ENCODE measurements around the gene VTCN1.
"Not testable (repeated sequence)": the region's sequence is repeated elsewhere in the genome, so short reads cannot be mapped to it uniquely, and the experiment has no call there.

The VTCN1 gene

DNA sequence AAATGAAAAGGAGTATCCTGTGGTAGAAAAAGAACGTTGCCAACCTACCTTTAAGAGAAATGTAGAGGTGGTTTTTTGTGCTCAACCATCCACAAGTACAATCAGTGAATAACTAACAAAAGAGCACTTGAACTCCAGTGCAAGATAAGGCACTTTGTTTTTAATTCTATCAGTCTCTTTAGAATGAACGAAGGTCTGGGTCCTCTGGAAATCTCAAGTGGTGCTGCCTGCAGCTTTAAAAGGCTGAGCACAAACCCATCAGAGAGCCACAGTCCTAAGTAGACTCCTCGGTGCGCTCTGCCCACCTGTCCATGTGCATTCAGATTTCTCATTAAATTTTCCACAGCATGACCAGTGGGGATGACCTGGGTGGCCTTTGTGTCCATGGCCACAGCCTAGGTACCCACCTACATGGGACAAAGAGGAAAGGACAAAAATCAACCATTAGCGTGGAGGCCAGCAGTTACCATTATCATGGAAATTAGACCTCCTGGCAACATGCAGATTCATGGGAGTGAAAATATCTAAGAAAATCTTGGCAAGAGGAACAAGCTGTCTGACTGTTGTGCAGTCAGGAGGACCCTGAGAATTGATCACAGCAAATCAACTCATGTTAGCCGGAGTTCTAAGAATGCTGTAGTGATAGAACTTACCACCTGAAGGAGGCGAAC, 98.5 kb downstream of the VTCN1 start:
- no peak overlapping the region for H3K27ac ChIP-seq (ENCODE audit: low read length)
- peaks cover 12 to 51% of the 10 kb centered on the region in 2 donors for H3K36me3 ChIP-seq (ENCODE audit: control insufficient read depth in 1 of 2, insufficient read depth in 2 of 2, low read length in 2 of 2)
- no peaks in the 10 kb centered on the region for H3K4me1 ChIP-seq (ENCODE audit: control insufficient read depth in 1 of 2, insufficient read depth in 2 of 2, low read length in 2 of 2)
- H3K9me3 ChIP-seq (ENCODE audit: control insufficient read depth in 1 of 2, low read length in 2 of 2) = no peaks in the 10 kb centered on the region
- no peaks in the 10 kb centered on the region for H3K27me3 ChIP-seq (ENCODE audit: low read depth, low read length)
- H3K4me3 ChIP-seq (ENCODE audit: low read depth in 1 of 2, low read length in 2 of 2) = no peak overlapping the region

DNA sequence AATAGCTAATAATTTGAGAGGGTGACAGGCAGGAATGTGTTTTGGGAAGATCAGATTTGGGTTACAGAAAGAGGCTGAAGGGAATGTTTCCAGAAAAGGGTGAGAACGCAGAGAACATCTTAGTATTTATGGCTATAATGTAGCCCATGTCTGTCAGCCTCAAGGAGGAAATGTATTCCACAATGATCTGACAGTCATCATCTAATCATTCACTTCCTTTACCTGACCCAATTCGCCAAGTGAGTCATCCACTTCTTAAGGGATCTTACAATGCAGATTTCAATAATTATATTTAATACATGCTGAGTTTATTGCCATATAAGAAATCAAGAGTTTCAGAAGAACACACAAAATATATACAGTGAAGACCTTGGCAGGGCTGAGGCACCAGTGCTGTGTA, 100.0 kb downstream of the VTCN1 start:
- H3K36me3 ChIP-seq (ENCODE audit: control insufficient read depth in 1 of 2, insufficient read depth in 2 of 2, low read length in 2 of 2) = peaks cover 12 to 55% of the 10 kb centered on the region in 2 donors
- H3K27ac ChIP-seq (ENCODE audit: low read length) = no peak overlapping the region
- no peaks in the 10 kb centered on the region for H3K4me1 ChIP-seq (ENCODE audit: control insufficient read depth in 1 of 2, insufficient read depth in 2 of 2, low read length in 2 of 2)
- H3K27me3 ChIP-seq (ENCODE audit: low read depth, low read length) = no peaks in the 10 kb centered on the region
- H3K4me3 ChIP-seq (ENCODE audit: low read depth in 1 of 2, low read length in 2 of 2) = no peak overlapping the region
- no peaks in the 10 kb centered on the region for H3K9me3 ChIP-seq (ENCODE audit: control insufficient read depth in 1 of 2, low read length in 2 of 2)

DNA sequence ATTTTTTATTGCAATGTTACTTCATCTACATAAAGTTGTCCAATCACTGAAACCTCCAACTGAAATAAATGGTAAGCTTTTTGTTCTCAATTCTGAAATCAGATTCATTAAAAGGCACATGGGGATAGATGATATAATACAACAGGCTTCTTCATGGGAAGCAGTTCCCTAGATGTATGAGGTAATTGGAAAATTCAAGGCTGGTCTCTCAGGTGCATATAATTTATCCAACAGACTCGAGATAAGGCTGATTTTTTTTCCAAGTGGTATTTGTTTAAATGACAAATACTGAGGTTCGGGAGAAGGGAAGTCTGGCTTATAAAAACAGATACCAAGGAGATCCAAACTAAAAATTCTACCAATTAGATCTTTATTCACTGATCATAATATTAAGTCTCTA, 103.4 kb downstream of the VTCN1 start:
- no peaks in the 10 kb centered on the region for H3K4me1 ChIP-seq (ENCODE audit: control insufficient read depth in 1 of 2, insufficient read depth in 2 of 2, low read length in 2 of 2)
- no peaks in the 10 kb centered on the region for H3K27me3 ChIP-seq (ENCODE audit: low read depth, low read length)
- no peak overlapping the region for H3K4me3 ChIP-seq (ENCODE audit: low read depth in 1 of 2, low read length in 2 of 2)
- H3K36me3 ChIP-seq (ENCODE audit: control insufficient read depth in 1 of 2, insufficient read depth in 2 of 2, low read length in 2 of 2) = peaks cover 5 to 37% of the 10 kb centered on the region in 2 donors
- H3K9me3 ChIP-seq (ENCODE audit: control insufficient read depth in 1 of 2, low read length in 2 of 2) = no peaks in the 10 kb centered on the region
- H3K27ac ChIP-seq (ENCODE audit: low read length) = no peak overlapping the region

DNA sequence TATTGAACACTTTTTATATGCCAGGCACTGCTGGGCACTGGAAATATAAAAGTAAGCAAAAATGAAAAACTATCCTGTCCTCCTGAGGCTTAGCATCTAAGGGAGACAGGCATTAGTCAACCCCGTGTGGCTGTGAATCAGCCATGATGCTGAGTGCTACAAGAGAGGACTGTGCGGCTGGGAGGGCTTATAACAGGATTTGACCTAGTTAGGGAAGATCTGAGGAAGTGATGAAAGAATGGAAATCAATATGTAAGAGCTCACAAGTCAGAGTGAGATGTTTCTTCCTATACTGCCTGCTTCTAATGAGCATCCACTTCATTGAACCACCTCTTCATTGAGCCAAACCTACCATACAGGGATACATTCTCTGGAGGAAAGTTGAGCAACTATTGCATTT, 104.2 kb downstream of the VTCN1 start:
- Histone ChIP-seq H3K4me1 (ENCODE audit: control insufficient read depth in 1 of 2, insufficient read depth in 2 of 2, low read length in 2 of 2) (no peaks in the 10 kb centered on the region), H3K4me3 (ENCODE audit: low read depth in 1 of 2, low read length in 2 of 2) (no peak overlapping the region), H3K36me3 (ENCODE audit: control insufficient read depth in 1 of 2, insufficient read depth in 2 of 2, low read length in 2 of 2) (peaks cover 5 to 33% of the 10 kb centered on the region in 2 donors), H3K27me3 (ENCODE audit: low read depth, low read length) (no peaks in the 10 kb centered on the region), H3K27ac (ENCODE audit: low read length) (no peak overlapping the region), H3K9me3 (ENCODE audit: control insufficient read depth in 1 of 2, low read length in 2 of 2) (no peaks in the 10 kb centered on the region)

DNA sequence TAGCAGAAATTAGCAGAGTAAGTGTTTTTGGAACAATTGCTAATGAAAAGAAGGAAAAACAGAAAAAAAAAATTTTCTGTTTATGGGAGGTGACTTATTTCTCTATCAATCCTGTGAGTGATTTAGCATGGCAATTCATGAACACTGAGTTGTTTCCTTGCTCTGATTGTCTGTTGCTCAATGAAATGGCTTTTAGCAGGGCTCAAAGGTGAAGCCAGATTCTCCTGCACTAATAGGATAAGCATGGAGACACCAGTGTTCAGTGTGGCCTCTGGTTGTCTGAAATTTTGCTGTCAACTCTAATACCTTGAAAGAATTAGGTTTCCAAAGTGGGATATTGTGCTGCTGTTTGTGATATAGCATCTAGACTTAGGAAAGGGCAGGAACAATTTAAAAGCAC, 105.0 kb downstream of the VTCN1 start:
- Histone ChIP-seq H3K27ac (ENCODE audit: low read length) (no peak overlapping the region), H3K9me3 (ENCODE audit: control insufficient read depth in 1 of 2, low read length in 2 of 2) (no peaks in the 10 kb centered on the region), H3K4me3 (ENCODE audit: low read depth in 1 of 2, low read length in 2 of 2) (no peak overlapping the region), H3K4me1 (ENCODE audit: control insufficient read depth in 1 of 2, insufficient read depth in 2 of 2, low read length in 2 of 2) (no peaks in the 10 kb centered on the region), H3K36me3 (ENCODE audit: control insufficient read depth in 1 of 2, insufficient read depth in 2 of 2, low read length in 2 of 2) (peaks cover 12 to 28% of the 10 kb centered on the region in 2 donors), H3K27me3 (ENCODE audit: low read depth, low read length) (no peaks in the 10 kb centered on the region)

DNA sequence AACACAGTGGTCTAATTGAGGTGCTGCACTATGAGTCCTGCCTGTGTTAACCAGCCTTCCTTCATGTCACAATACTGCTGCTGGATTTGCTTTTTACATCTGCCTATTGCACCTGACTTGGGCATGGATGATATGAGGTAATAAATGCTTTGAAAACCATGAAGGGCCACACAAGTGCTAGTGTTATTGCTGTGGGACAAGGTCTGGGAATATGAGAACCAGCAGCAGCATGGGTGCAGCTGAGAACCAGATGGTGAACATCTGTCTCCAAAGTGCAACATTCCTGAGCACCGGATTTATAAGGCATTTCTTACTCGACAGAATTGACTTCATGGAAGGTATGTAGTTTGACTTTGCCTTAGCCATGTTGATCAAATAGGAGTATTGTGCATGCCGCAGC, 105.7 kb downstream of the VTCN1 start:
- H3K27ac ChIP-seq (ENCODE audit: low read length) = no peak overlapping the region
- H3K27me3 ChIP-seq (ENCODE audit: low read depth, low read length) = no peaks in the 10 kb centered on the region
- no peak overlapping the region for H3K4me3 ChIP-seq (ENCODE audit: low read depth in 1 of 2, low read length in 2 of 2)
- H3K9me3 ChIP-seq (ENCODE audit: control insufficient read depth in 1 of 2, low read length in 2 of 2) = no peaks in the 10 kb centered on the region
- H3K36me3 ChIP-seq (ENCODE audit: control insufficient read depth in 1 of 2, insufficient read depth in 2 of 2, low read length in 2 of 2) = peaks cover 17 to 31% of the 10 kb centered on the region in 2 donors
- H3K4me1 ChIP-seq (ENCODE audit: control insufficient read depth in 1 of 2, insufficient read depth in 2 of 2, low read length in 2 of 2) = no peaks in the 10 kb centered on the region

DNA sequence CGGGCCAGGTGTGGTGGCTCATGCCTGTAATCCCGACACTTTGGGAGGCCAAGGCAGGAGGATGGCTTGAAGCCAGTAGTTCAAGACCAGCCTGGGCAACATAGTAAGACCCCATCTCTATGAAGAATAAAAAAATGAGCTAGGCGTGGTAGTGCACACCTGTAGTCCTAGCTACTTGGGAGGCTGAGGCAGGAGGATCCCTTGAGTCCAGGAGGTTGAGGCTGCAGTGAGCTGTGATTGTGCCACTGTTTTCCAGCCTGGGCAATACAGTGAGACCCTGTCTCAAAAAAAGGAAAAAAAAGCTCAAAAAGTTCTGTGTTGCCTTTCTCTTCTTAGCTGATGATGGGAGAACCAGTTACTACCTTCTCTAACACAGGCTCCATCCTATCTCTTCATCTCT, 108.9 kb downstream of the VTCN1 start:
- not testable (repeated sequence) for H3K27ac ChIP-seq (ENCODE audit: low read length); H3K9me3 ChIP-seq (ENCODE audit: control insufficient read depth in 1 of 2, low read length in 2 of 2); H3K4me3 ChIP-seq (ENCODE audit: low read depth in 1 of 2, low read length in 2 of 2); H3K27me3 ChIP-seq (ENCODE audit: low read depth, low read length); H3K4me1 ChIP-seq (ENCODE audit: control insufficient read depth in 1 of 2, insufficient read depth in 2 of 2, low read length in 2 of 2)
- H3K36me3 ChIP-seq (ENCODE audit: control insufficient read depth in 1 of 2, insufficient read depth in 2 of 2, low read length in 2 of 2) = peaks cover 15 to 30% of the 10 kb centered on the region in 2 donors

DNA sequence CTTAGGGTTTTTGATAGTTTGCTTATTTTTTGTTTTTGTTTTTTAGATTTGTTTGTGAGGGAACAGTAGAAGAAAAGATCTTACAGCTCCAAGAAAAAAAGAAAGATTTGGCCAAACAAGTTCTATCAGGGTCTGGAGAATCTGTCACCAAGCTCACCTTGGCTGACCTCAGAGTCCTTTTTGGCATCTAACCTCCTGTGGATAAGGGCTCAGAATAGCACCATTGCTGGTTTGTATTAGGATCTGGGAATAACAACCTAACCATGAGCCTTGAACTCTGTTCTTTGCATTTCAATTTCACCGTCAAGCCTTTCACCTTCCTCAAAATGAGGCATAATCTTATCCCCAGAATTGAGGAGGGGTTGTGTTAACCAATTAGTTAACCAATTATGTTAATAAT, 109.4 kb downstream of the VTCN1 start:
- H3K36me3 ChIP-seq (ENCODE audit: control insufficient read depth in 1 of 2, insufficient read depth in 2 of 2, low read length in 2 of 2) = peaks cover 13 to 30% of the 10 kb centered on the region in 2 donors
- H3K9me3 ChIP-seq (ENCODE audit: control insufficient read depth in 1 of 2, low read length in 2 of 2) = no peaks in the 10 kb centered on the region
- no peak overlapping the region for H3K4me3 ChIP-seq (ENCODE audit: low read depth in 1 of 2, low read length in 2 of 2)
- H3K4me1 ChIP-seq (ENCODE audit: control insufficient read depth in 1 of 2, insufficient read depth in 2 of 2, low read length in 2 of 2) = no peaks in the 10 kb centered on the region
- H3K27me3 ChIP-seq (ENCODE audit: low read depth, low read length) = no peaks in the 10 kb centered on the region
- H3K27ac ChIP-seq (ENCODE audit: low read length) = no peak overlapping the region

DNA sequence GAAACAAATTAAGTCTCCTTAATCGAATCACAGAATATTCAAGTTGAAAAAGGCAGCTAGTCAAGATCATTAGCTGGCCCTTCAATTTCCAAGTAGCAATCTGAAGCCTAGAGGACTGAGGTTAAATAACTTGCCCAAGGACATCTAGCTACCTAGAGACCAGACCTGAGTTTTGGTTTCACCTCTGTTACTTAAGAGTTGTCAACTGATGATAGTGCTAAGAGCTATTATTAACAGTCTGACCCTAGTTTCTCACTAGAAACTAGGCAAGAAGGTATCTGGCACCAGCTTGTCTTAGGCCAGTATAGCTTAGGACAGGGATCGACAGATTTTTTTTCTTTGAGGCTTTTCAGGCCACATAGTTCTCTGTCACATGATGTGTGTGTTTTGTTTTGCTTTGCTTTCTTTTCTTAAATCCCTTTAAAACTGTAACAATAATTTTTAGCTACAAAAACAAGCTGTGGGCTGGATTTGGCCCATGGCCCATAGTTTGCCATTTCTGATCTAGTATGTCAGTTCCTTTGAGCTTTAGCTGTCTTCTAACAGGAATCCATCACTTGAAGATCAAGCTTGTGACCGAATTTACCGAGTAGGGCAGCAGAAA, 112.3 kb downstream of the VTCN1 start:
- Histone ChIP-seq H3K27ac (ENCODE audit: low read length) (no peak overlapping the region), H3K4me1 (ENCODE audit: control insufficient read depth in 1 of 2, insufficient read depth in 2 of 2, low read length in 2 of 2) (no peaks in the 10 kb centered on the region), H3K27me3 (ENCODE audit: low read depth, low read length) (no peaks in the 10 kb centered on the region), H3K4me3 (ENCODE audit: low read depth in 1 of 2, low read length in 2 of 2) (no peak overlapping the region), H3K36me3 (ENCODE audit: control insufficient read depth in 1 of 2, insufficient read depth in 2 of 2, low read length in 2 of 2) (peaks cover 21 to 30% of the 10 kb centered on the region in 2 donors), H3K9me3 (ENCODE audit: control insufficient read depth in 1 of 2, low read length in 2 of 2) (no peaks in the 10 kb centered on the region)

DNA sequence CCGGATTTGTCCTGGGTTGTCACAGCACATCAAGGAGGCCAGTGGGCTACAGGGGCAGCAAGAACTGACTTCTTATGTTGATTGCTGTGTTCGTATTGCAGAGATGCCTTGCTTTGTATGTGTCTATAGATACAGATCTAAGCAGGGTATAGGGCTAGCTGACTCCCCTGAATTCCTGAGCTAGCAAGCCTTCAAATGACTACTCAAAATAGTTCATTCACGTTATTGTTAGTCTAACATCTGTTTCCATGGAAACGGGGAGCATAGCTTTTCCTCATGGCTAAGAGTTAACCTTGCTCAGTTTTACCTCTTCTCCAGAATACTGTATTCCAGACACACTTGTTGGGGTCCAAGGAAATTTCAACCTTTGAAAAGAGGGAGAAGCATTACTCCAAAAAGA, 113.3 kb downstream of the VTCN1 start:
- Histone ChIP-seq H3K9me3 (ENCODE audit: control insufficient read depth in 1 of 2, low read length in 2 of 2) (no peaks in the 10 kb centered on the region), H3K4me1 (ENCODE audit: control insufficient read depth in 1 of 2, insufficient read depth in 2 of 2, low read length in 2 of 2) (no peaks in the 10 kb centered on the region), H3K27me3 (ENCODE audit: low read depth, low read length) (no peaks in the 10 kb centered on the region), H3K36me3 (ENCODE audit: control insufficient read depth in 1 of 2, insufficient read depth in 2 of 2, low read length in 2 of 2) (peaks cover 28% of the 10 kb centered on the region in 2 donors), H3K27ac (ENCODE audit: low read length) (no peak overlapping the region), H3K4me3 (ENCODE audit: low read depth in 1 of 2, low read length in 2 of 2) (no peak overlapping the region)

DNA sequence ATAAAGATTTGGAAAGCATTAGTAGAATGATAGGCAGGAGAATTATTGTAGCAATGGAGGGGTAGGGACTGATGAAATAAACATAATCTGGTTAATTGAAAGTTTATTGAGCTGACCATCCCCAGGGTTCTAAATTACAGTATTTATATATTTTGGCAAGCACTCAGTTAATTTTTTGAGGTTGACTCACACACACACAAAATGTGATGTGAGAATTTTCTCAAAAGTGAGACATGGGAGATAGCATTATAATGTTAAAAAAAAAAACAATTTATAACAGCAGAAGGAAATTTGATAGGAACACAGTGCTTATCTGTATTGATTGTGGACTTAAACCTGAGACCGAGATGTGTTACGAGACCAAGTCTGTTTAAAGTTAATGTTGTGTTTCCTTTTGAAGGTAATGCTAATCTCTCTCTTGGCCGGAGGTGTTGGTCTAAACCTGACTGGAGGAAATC, 113.7 kb downstream of the VTCN1 start:
- peaks cover 25 to 28% of the 10 kb centered on the region in 2 donors for H3K36me3 ChIP-seq (ENCODE audit: control insufficient read depth in 1 of 2, insufficient read depth in 2 of 2, low read length in 2 of 2)
- no peak overlapping the region for H3K27ac ChIP-seq (ENCODE audit: low read length)
- H3K9me3 ChIP-seq (ENCODE audit: control insufficient read depth in 1 of 2, low read length in 2 of 2) = no peaks in the 10 kb centered on the region
- H3K4me1 ChIP-seq (ENCODE audit: control insufficient read depth in 1 of 2, insufficient read depth in 2 of 2, low read length in 2 of 2) = no peaks in the 10 kb centered on the region
- H3K27me3 ChIP-seq (ENCODE audit: low read depth, low read length) = no peaks in the 10 kb centered on the region
- no peak overlapping the region for H3K4me3 ChIP-seq (ENCODE audit: low read depth in 1 of 2, low read length in 2 of 2)
